ENCODE measurements around the gene GTPBP1. TPM values are rescaled to one million over a fixed set of nuclear protein-coding genes. Genes with fewer than 3 reads are reported as not detected.

GTPBP1 gene
- total and polyA plus RNA-seq, 4 donors = 10.5 to 59.2 (median 35.5) TPM

DNA sequence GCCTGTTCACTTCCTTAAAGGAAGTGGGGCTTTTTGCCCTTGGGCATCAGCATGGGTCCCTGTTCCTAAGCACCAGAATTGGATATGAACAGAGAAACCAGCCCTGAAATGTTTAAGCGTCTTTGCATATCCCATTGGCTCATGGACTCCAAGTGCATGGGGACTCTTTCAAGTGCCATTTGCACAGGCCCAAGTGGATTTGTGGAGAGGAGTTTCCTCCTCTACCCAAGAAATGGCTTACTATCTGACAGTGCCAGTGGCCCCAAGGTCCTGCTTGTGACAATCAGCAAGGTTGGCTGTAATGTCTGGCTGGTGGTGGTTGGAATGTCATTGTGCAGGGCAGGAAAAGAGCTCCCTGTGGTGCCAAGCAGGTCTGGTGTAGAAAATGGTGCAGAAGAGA, 20.0 kb upstream of the GTPBP1 start:
- Histone ChIP-seq H3K9me3 (ENCODE audit: control insufficient read depth, low read length) (no peaks in the 10 kb centered on the region), H3K27ac (ENCODE audit: low read depth in 1 of 2, low read length in 2 of 2) (no peak overlapping the region), H3K4me1 (ENCODE audit: control insufficient read depth in 1 of 2, insufficient read depth in 2 of 2, low read length in 2 of 2) (peaks cover 0 to 4% of the 10 kb centered on the region in 2 donors), H3K36me3 (ENCODE audit: control insufficient read depth in 1 of 2, insufficient read depth in 2 of 2, low read length in 1 of 2) (peaks cover 5 to 19% of the 10 kb centered on the region in 2 donors), H3K4me3 (ENCODE audit: low read length in 2 of 2) (no peak overlapping the region), H3K27me3 (ENCODE audit: control insufficient read depth in 1 of 2, insufficient read depth in 2 of 2, low read length in 1 of 2) (no peaks in the 10 kb centered on the region)
- intact Hi-C loops (cut with DNase I) = loop anchor here in 1 of 2 donors (10.0 kb wide), 1 partner anchor 181 kb away; the partner anchor contains the start of gene DDX17
- WGBS, 2 donors = 71 to 73% methylated on average over 1 of the region's 1 CpG
- ATAC-seq (ENCODE audit: low FRiP score) = no peak
- DNase-seq = no peak

DNA sequence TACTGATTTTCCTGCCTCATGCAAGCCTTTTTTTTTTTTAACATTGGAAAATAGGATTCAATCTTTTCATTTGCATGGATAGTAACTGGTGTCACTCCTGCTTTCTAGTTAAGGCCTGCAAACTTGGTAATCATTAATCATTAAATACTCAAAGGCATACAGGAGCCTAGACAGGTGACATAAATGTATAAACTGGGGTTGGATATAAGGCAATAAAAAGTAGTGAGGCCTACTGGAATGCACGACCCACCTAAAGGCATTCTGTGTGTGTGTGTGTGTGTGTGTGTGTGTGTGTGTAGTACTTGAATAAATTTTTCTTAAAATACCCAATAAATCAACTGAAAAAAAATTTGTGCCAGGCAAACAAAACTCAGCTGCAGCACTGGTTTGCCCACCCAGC, 16.1 kb upstream of the GTPBP1 start:
- no peak for DNase-seq
- 20 to 45% methylated on average over 1 of the region's 1 CpG for WGBS, 2 donors
- no peaks in the 10 kb centered on the region for H3K9me3 ChIP-seq (ENCODE audit: control insufficient read depth, low read length)
- intact Hi-C loops (cut with DNase I) = loop anchor here in 1 of 2 donors (10.0 kb wide), 1 partner anchor 185 kb away; the partner anchor contains the start of gene DDX17
- no peak overlapping the region for H3K27ac ChIP-seq (ENCODE audit: low read depth in 1 of 2, low read length in 2 of 2)
- H3K27me3 ChIP-seq (ENCODE audit: control insufficient read depth in 1 of 2, insufficient read depth in 2 of 2, low read length in 1 of 2) = no peaks in the 10 kb centered on the region
- ATAC-seq (ENCODE audit: low FRiP score) = no peak
- no peak overlapping the region for H3K4me3 ChIP-seq (ENCODE audit: low read length in 2 of 2)
- no peaks in the 10 kb centered on the region for H3K4me1 ChIP-seq (ENCODE audit: control insufficient read depth in 1 of 2, insufficient read depth in 2 of 2, low read length in 2 of 2)
- peaks cover 5 to 19% of the 10 kb centered on the region in 2 donors for H3K36me3 ChIP-seq (ENCODE audit: control insufficient read depth in 1 of 2, insufficient read depth in 2 of 2, low read length in 1 of 2)

DNA sequence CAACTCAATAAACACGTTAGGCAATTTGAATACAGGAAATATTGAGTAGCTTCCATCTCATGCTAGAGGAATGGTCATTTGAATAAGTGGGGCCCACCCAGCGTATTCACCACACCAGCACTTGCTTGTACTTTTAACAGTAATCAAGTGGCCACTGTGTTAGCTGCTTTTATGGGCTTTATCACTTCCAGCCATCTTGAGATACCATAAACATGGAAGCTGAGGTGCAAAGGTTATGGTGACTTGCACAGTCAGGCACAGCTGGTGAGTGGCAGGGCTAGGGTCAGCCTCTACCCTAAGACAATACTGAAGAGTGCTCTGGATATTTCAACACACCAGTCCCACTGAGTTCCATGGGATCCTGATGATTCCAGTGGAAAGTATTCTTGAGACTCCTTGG, 11.7 kb upstream of the GTPBP1 start:
- no peak for ATAC-seq (ENCODE audit: low FRiP score)
- Histone ChIP-seq H3K27me3 (ENCODE audit: control insufficient read depth in 1 of 2, insufficient read depth in 2 of 2, low read length in 1 of 2) (no peaks in the 10 kb centered on the region), H3K4me3 (ENCODE audit: low read length in 2 of 2) (no peak overlapping the region), H3K27ac (ENCODE audit: low read depth in 1 of 2, low read length in 2 of 2) (no peak overlapping the region), H3K4me1 (ENCODE audit: control insufficient read depth in 1 of 2, insufficient read depth in 2 of 2, low read length in 2 of 2) (peaks cover 2 to 13% of the 10 kb centered on the region in 2 donors), H3K9me3 (ENCODE audit: control insufficient read depth, low read length) (no peaks in the 10 kb centered on the region), H3K36me3 (ENCODE audit: control insufficient read depth in 1 of 2, insufficient read depth in 2 of 2, low read length in 1 of 2) (peaks cover 0 to 1% of the 10 kb centered on the region in 2 donors)
- WGBS, 2 donors = 82 to 89% methylated on average over 2 of the region's 2 CpGs
- intact Hi-C loops (cut with DNase I) = no loop called here
- DNase-seq = no peak

DNA sequence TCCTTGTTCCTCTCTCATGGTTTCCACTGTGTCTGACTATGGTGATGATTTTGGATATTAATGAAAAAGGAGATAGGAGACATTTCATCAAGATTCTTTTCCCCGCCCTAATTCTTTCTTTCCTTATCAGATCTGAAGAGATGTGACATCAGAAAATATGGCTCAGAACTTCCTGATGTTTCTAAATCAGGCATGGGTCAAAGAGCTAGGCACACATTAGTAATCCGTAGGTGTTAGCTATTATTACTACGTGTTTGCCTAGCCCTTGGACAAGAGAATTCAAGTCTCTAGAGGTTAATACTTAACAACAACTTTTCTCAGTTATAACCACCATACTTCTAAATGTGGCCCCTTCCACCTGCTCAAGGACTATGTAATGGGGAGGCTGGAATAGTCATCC, 10.8 kb upstream of the GTPBP1 start:
- no peaks in the 10 kb centered on the region for H3K9me3 ChIP-seq (ENCODE audit: control insufficient read depth, low read length)
- ATAC-seq (ENCODE audit: low FRiP score) (no peak), DNase-seq (no peak)
- no peak overlapping the region for H3K27ac ChIP-seq (ENCODE audit: low read depth in 1 of 2, low read length in 2 of 2)
- intact Hi-C loops (cut with DNase I) = no loop called here
- peaks cover 2 to 17% of the 10 kb centered on the region in 2 donors for H3K4me1 ChIP-seq (ENCODE audit: control insufficient read depth in 1 of 2, insufficient read depth in 2 of 2, low read length in 2 of 2)
- 62 to 66% methylated on average over 3 of the region's 3 CpGs for WGBS, 2 donors
- H3K27me3 ChIP-seq (ENCODE audit: control insufficient read depth in 1 of 2, insufficient read depth in 2 of 2, low read length in 1 of 2) = no peaks in the 10 kb centered on the region
- no peaks in the 10 kb centered on the region for H3K36me3 ChIP-seq (ENCODE audit: control insufficient read depth in 1 of 2, insufficient read depth in 2 of 2, low read length in 1 of 2)
- no peak overlapping the region for H3K4me3 ChIP-seq (ENCODE audit: low read length in 2 of 2)

DNA sequence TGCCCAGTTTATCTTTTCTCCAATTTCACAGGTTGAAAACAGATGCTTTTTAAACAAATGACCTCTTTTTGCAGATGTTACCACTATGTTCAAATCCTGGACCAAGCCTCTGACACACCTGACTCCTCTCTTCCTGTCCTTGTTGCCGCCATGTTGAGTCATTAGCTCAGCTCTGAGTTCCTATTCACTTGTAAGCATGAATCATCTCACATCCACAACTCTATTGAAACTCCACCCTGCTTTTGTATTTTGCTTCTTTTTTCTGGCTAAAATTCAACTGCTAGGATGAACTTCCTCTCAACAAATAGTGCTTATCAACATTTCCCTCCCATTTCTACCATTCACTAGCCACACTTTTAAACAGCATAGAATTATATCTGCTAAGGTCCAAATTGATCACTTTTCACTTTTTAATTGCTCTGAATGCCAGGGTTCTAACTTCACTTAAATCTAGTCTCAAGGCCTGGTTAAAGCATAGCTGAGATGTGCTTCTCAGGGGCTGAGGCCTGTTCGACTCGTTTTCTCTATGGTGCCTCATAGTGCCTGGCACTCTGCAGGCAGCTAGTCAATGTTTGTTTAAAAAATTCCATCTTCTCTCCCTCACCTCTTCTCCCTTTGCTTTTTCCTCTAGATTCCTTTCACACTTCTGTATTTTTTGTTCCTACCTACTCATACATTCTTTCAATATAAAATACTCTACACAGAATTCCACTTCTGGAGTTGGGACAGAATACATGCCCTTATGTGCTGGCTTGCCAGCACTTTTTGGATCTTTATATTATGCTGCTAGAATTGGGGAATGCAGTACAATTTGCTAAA, 8.9 kb upstream of the GTPBP1 start:
- intact Hi-C loops (cut with DNase I) = no loop called here

DNA sequence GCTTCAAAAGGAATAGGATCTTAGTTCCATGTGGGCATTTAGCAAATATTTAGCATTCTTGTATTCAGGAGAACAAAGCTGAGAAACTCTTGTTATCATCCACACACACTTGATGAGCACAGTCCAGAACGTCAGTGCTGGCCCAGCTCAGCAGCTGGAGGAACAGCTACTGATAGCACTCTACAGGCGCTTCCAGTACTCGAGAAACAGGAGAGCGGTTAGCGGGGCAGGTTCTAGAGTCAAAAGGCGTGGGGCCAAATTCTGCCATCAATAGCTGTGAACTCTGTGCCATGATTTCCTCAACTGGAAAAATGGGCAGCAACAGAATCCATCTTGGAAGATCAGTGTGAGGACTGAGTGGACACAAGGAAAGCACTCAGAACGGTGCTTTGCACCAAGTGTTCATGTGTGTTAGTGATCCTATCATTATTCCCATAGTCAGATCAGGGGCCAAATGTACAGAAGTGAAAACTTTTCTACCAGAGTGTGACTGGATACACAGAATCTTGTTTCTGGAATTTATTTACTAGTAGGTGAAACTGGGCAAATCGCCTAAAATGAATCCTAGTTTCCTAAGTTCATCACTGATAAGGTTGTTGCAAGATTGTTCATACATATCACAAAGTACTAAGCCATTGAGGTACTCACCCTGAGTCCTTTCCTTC, 8.2 kb upstream of the GTPBP1 start:
- H3K4me1 ChIP-seq (ENCODE audit: control insufficient read depth in 1 of 2, insufficient read depth in 2 of 2, low read length in 2 of 2) = peaks cover 2 to 17% of the 10 kb centered on the region in 2 donors
- DNase-seq (no peak), ATAC-seq (ENCODE audit: low FRiP score) (no peak)
- no peak overlapping the region for H3K4me3 ChIP-seq (ENCODE audit: low read length in 2 of 2)
- no peaks in the 10 kb centered on the region for H3K27me3 ChIP-seq (ENCODE audit: control insufficient read depth in 1 of 2, insufficient read depth in 2 of 2, low read length in 1 of 2)
- H3K9me3 ChIP-seq (ENCODE audit: control insufficient read depth, low read length) = no peaks in the 10 kb centered on the region
- H3K27ac ChIP-seq (ENCODE audit: low read depth in 1 of 2, low read length in 2 of 2) = peak overlapping the region; percentile 18 to 82
- intact Hi-C loops (cut with DNase I) = no loop called here
- H3K36me3 ChIP-seq (ENCODE audit: control insufficient read depth in 1 of 2, insufficient read depth in 2 of 2, low read length in 1 of 2) = no peaks in the 10 kb centered on the region
- 26 to 30% methylated on average over 8 of the region's 8 CpGs for WGBS, 2 donors

More for the DNA sequence above, 8.9 kb upstream of the GTPBP1 start:
- no peak for DNase-seq
- H3K4me3 ChIP-seq (ENCODE audit: low read length in 2 of 2) = no peak overlapping the region
- ATAC-seq (ENCODE audit: low FRiP score) = no peak
- no peaks in the 10 kb centered on the region for H3K9me3 ChIP-seq (ENCODE audit: control insufficient read depth, low read length)
- H3K27ac ChIP-seq (ENCODE audit: low read depth in 1 of 2, low read length in 2 of 2) = peak overlapping the region; percentile 43 to 49
- H3K36me3 ChIP-seq (ENCODE audit: control insufficient read depth in 1 of 2, insufficient read depth in 2 of 2, low read length in 1 of 2) = no peaks in the 10 kb centered on the region
- peaks cover 2 to 17% of the 10 kb centered on the region in 2 donors for H3K4me1 ChIP-seq (ENCODE audit: control insufficient read depth in 1 of 2, insufficient read depth in 2 of 2, low read length in 2 of 2)
- 17 to 23% methylated on average over 3 of the region's 3 CpGs for WGBS, 2 donors
- no peaks in the 10 kb centered on the region for H3K27me3 ChIP-seq (ENCODE audit: control insufficient read depth in 1 of 2, insufficient read depth in 2 of 2, low read length in 1 of 2)

DNA sequence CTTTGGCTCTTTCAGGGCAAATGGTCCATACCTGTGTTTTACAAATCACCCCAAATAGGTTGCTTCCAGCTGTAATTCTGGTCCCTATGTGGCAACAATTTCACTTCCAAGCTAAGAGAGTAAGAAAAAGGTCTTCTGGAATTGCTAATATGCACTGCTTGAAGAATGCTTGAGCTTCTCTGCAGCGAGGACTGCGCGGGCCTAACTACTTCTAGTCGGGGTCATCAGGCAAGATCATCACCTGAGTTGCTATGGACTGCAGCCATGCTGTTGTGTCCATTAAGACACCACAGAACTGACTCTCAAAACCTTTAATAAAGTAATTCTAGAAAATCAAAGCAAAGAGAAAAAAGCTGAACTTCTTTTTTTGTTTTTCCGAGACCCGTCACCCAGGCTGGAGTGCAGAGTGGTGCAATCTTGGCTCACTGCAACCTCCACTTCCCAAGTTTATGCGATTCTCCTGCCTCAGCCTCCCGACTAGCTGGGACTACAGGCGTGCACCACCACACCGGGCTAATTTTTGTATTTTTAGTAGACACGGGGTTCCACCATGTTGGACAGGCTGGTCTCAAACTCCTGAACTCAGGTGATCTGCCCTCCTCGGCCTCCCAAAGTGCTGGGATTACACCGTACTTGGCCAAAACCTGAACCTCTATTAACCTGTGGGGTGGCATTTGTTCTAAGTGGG, 7.2 kb upstream of the GTPBP1 start:
- Histone ChIP-seq H3K27me3 (ENCODE audit: control insufficient read depth in 1 of 2, insufficient read depth in 2 of 2, low read length in 1 of 2) (no peaks in the 10 kb centered on the region), H3K27ac (ENCODE audit: low read depth in 1 of 2, low read length in 2 of 2) (peak overlapping the region; percentile 9 to 22), H3K4me3 (ENCODE audit: low read length in 2 of 2) (peak overlapping the region in 1 of 2 donors; percentile 36), H3K9me3 (ENCODE audit: control insufficient read depth, low read length) (no peaks in the 10 kb centered on the region), H3K36me3 (ENCODE audit: control insufficient read depth in 1 of 2, insufficient read depth in 2 of 2, low read length in 1 of 2) (no peaks in the 10 kb centered on the region), H3K4me1 (ENCODE audit: control insufficient read depth in 1 of 2, insufficient read depth in 2 of 2, low read length in 2 of 2) (peaks cover 2 to 17% of the 10 kb centered on the region in 2 donors)
- intact Hi-C loops (cut with DNase I) = no loop called here
- DNase-seq (no peak), ATAC-seq (ENCODE audit: low FRiP score) (no peak)
- WGBS, 2 donors = 82 to 86% methylated on average over 13 of the region's 13 CpGs

DNA sequence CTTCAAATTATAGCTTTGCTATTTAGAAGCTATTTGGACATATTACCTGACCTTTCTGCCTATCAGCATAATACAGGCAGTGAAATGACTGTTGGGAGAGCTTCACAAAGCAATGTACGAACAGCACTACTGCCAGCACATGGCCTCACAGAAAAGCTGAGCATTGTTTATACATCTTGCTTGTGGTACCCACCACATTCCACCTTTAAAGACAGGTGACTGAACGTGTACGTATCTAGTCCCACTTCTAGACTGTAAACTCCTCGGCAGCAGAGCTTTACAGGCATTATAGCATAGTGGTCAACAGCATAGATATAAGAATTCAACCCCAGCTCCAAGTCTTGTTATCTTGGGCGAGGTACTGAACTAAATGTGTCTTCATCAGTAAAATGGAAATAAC, 6.6 kb upstream of the GTPBP1 start:
- Histone ChIP-seq H3K4me1 (ENCODE audit: control insufficient read depth in 1 of 2, insufficient read depth in 2 of 2, low read length in 2 of 2) (peaks cover 2 to 17% of the 10 kb centered on the region in 2 donors), H3K9me3 (ENCODE audit: control insufficient read depth, low read length) (no peaks in the 10 kb centered on the region), H3K27me3 (ENCODE audit: control insufficient read depth in 1 of 2, insufficient read depth in 2 of 2, low read length in 1 of 2) (no peaks in the 10 kb centered on the region), H3K36me3 (ENCODE audit: control insufficient read depth in 1 of 2, insufficient read depth in 2 of 2, low read length in 1 of 2) (no peaks in the 10 kb centered on the region), H3K27ac (ENCODE audit: low read depth in 1 of 2, low read length in 2 of 2) (peak overlapping the region; percentile 8 to 22), H3K4me3 (ENCODE audit: low read length in 2 of 2) (peak overlapping the region; percentile 16 to 36)
- DNase-seq = no peak
- WGBS, 2 donors = 23 to 26% methylated on average over 5 of the region's 5 CpGs
- no peak for ATAC-seq (ENCODE audit: low FRiP score)
- intact Hi-C loops (cut with DNase I) = no loop called here
